ENCODE data around the gene EPC2. TPM values are rescaled to one million over a fixed set of nuclear protein-coding genes. Genes with fewer than 3 reads are reported as not detected.

The EPC2 gene
- 1 to 10 TPM; 2.2 to 4.4 (median 3.6) TPM for polyA plus RNA-seq (ENCODE audit: low read depth in 6 of 6)

- peak within 1 kb of the TSS; percentile 97 to 99 (median 98) for H3K27ac Mint-ChIP-seq
- DNase-seq (peak; percentile 88), ATAC-seq (ENCODE audit: low read depth in 2 of 2) (peak; percentile 59 to 64)
- peaks cover 24 to 37% (median 34%) of the 10 kb centered on the region in 3 donors for H3K4me1 Mint-ChIP-seq
- peak within 1 kb of the TSS; percentile 93 to 98 (median 96) for H3K4me3 Mint-ChIP-seq
- H3K27me3 Mint-ChIP-seq = peaks cover 0 to 4% (median 0%) of the 10 kb centered on the region in 3 donors
- H3K9me3 Mint-ChIP-seq = no peaks in the 10 kb centered on the region
- H3K36me3 Mint-ChIP-seq = peaks cover 0 to 7% of the 10 kb centered on the region in 2 donors
Observed at GRCh38 chr2:148643998-148644882, at the start of gene EPC2. TSS of gene EPC2 (plus strand) at chr2:148644751. CDS start at chr2:148645018, 267 bp downstream.

GRCh38 chr2:148596018-148596417 is 48.5 kb upstream of the EPC2 start:
- no peak for ATAC-seq (ENCODE audit: low read depth in 2 of 2)
- Mint-ChIP-seq H3K4me1 (peaks cover 0 to 6% (median 4%) of the 10 kb centered on the region in 3 donors), H3K4me3 (no peak overlapping the region), H3K27me3 (peaks cover 0 to 8% (median 5%) of the 10 kb centered on the region in 3 donors), H3K27ac (no peak overlapping the region), H3K9me3 (peaks cover 0 to 9% (median 7%) of the 10 kb centered on the region in 7 donors), H3K36me3 (peaks cover 4 to 7% of the 10 kb centered on the region in 2 donors)
- DNase-seq = no peak

GRCh38 chr2:148599109-148599991 is 45.2 kb upstream of the EPC2 start:
- Mint-ChIP-seq H3K27ac (no peak overlapping the region), H3K27me3 (peaks cover 0 to 8% (median 5%) of the 10 kb centered on the region in 3 donors), H3K4me3 (no peak overlapping the region), H3K9me3 (peaks cover 3 to 25% (median 9%) of the 10 kb centered on the region in 7 donors), H3K4me1 (peaks cover 0 to 6% (median 4%) of the 10 kb centered on the region in 3 donors), H3K36me3 (peaks cover 4 to 7% of the 10 kb centered on the region in 2 donors)
- DNase-seq (no peak), ATAC-seq (ENCODE audit: low read depth in 2 of 2) (no peak)

- H3K4me1 Mint-ChIP-seq = peaks cover 0 to 6% (median 4%) of the 10 kb centered on the region in 3 donors
- H3K36me3 Mint-ChIP-seq = peaks cover 4 to 7% of the 10 kb centered on the region in 2 donors
- H3K4me3 Mint-ChIP-seq = no peak overlapping the region
- H3K9me3 Mint-ChIP-seq = peaks cover 0 to 25% (median 9%) of the 10 kb centered on the region in 7 donors
- DNase-seq (no peak), ATAC-seq (ENCODE audit: low read depth in 2 of 2) (no peak)
- peaks cover 4 to 12% (median 9%) of the 10 kb centered on the region in 3 donors for H3K27me3 Mint-ChIP-seq
- no peak overlapping the region for H3K27ac Mint-ChIP-seq
Observed at GRCh38 chr2:148602885-148603561, 41.5 kb upstream of the EPC2 start.

- Mint-ChIP-seq H3K27ac (no peak overlapping the region), H3K9me3 (peaks cover 0 to 25% (median 9%) of the 10 kb centered on the region in 7 donors), H3K27me3 (peaks cover 4 to 9% (median 9%) of the 10 kb centered on the region in 3 donors), H3K4me3 (no peak overlapping the region), H3K36me3 (peaks cover 4 to 7% of the 10 kb centered on the region in 2 donors), H3K4me1 (peaks cover 0 to 4% (median 2%) of the 10 kb centered on the region in 3 donors)
- ATAC-seq (ENCODE audit: low read depth in 2 of 2) (no peak), DNase-seq (no peak)
Observed at GRCh38 chr2:148603562-148603920, 41.0 kb upstream of the EPC2 start.

GRCh38 chr2:148604927-148605326 is 39.6 kb upstream of the EPC2 start:
- peaks cover 0 to 9% (median 9%) of the 10 kb centered on the region in 3 donors for H3K27me3 Mint-ChIP-seq
- H3K36me3 Mint-ChIP-seq = peaks cover 4 to 7% of the 10 kb centered on the region in 2 donors
- H3K4me3 Mint-ChIP-seq = no peak overlapping the region
- peaks cover 0 to 25% (median 9%) of the 10 kb centered on the region in 7 donors for H3K9me3 Mint-ChIP-seq
- no peaks in the 10 kb centered on the region for H3K4me1 Mint-ChIP-seq
- H3K27ac Mint-ChIP-seq = no peak overlapping the region
- no peak for ATAC-seq (ENCODE audit: low read depth in 2 of 2)
- DNase-seq = no peak

- H3K4me3 Mint-ChIP-seq = no peak overlapping the region
- peaks cover 0 to 3% of the 10 kb centered on the region in 2 donors for H3K36me3 Mint-ChIP-seq
- no peaks in the 10 kb centered on the region for H3K4me1 Mint-ChIP-seq
- H3K27ac Mint-ChIP-seq = no peak overlapping the region
- H3K9me3 Mint-ChIP-seq = peaks cover 0 to 12% (median 3%) of the 10 kb centered on the region in 7 donors
- ATAC-seq (ENCODE audit: low read depth in 2 of 2) (no peak), DNase-seq (no peak)
- peaks cover 0 to 9% (median 9%) of the 10 kb centered on the region in 3 donors for H3K27me3 Mint-ChIP-seq
Observed at GRCh38 chr2:148607566-148607965, 37.0 kb upstream of the EPC2 start.

GRCh38 chr2:148613231-148614013 is 31.1 kb upstream of the EPC2 start:
- ATAC-seq (ENCODE audit: low read depth in 2 of 2) (no peak), DNase-seq (no peak)
- peaks cover 12 to 20% (median 13%) of the 10 kb centered on the region in 3 donors for H3K4me1 Mint-ChIP-seq
- H3K27ac Mint-ChIP-seq = peak overlapping the region in 1 of 6 donors; percentile 20
- H3K36me3 Mint-ChIP-seq = peaks cover 0 to 3% of the 10 kb centered on the region in 2 donors
- H3K9me3 Mint-ChIP-seq = peaks cover 0 to 4% (median 0%) of the 10 kb centered on the region in 7 donors
- peak overlapping the region in 1 of 8 donors; percentile 19 for H3K4me3 Mint-ChIP-seq
- H3K27me3 Mint-ChIP-seq = no peaks in the 10 kb centered on the region

- Mint-ChIP-seq H3K27me3 (no peaks in the 10 kb centered on the region), H3K36me3 (peaks cover 0 to 3% of the 10 kb centered on the region in 2 donors), H3K27ac (peak overlapping the region in 4 of 6 donors; percentile 5 to 58 (median 50)), H3K4me1 (peaks cover 12 to 21% (median 13%) of the 10 kb centered on the region in 3 donors), H3K4me3 (peak overlapping the region in 1 of 8 donors; percentile 20), H3K9me3 (peaks cover 0 to 4% (median 0%) of the 10 kb centered on the region in 7 donors)
- DNase-seq (no peak), ATAC-seq (ENCODE audit: low read depth in 2 of 2) (peak in 1 of 2 donors; percentile 13)
Observed at GRCh38 chr2:148614014-148614321, 30.6 kb upstream of the EPC2 start.

GRCh38 chr2:148614322-148615049 is 30.1 kb upstream of the EPC2 start:
- peaks cover 0 to 4% (median 0%) of the 10 kb centered on the region in 7 donors for H3K9me3 Mint-ChIP-seq
- H3K27me3 Mint-ChIP-seq = no peaks in the 10 kb centered on the region
- peaks cover 0 to 3% of the 10 kb centered on the region in 2 donors for H3K36me3 Mint-ChIP-seq
- DNase-seq (peak; percentile 8), ATAC-seq (ENCODE audit: low read depth in 2 of 2) (peak; percentile 86 to 96)
- H3K4me3 Mint-ChIP-seq = peak overlapping the region in 2 of 8 donors; percentile 20 to 31
- H3K27ac Mint-ChIP-seq = peak overlapping the region in 5 of 6 donors; percentile 5 to 58 (median 46)
- peaks cover 16 to 26% (median 18%) of the 10 kb centered on the region in 3 donors for H3K4me1 Mint-ChIP-seq

- Mint-ChIP-seq H3K9me3 (peaks cover 0 to 4% (median 0%) of the 10 kb centered on the region in 7 donors), H3K36me3 (peaks cover 0 to 3% of the 10 kb centered on the region in 2 donors), H3K27me3 (no peaks in the 10 kb centered on the region), H3K4me1 (peaks cover 24 to 35% (median 27%) of the 10 kb centered on the region in 3 donors), H3K4me3 (peak overlapping the region in 1 of 8 donors; percentile 13), H3K27ac (peak overlapping the region in 1 of 6 donors; percentile 66)
- DNase-seq (no peak), ATAC-seq (ENCODE audit: low read depth in 2 of 2) (no peak)
Observed at GRCh38 chr2:148615381-148615841, 29.1 kb upstream of the EPC2 start.
